ENCODE results near the gene DSCAML1. TPM values are rescaled to one million over a fixed set of nuclear protein-coding genes. Genes with fewer than 3 reads are reported as not detected.

The DSCAML1 gene
- total RNA-seq, 1 donor, result not detected

DNA sequence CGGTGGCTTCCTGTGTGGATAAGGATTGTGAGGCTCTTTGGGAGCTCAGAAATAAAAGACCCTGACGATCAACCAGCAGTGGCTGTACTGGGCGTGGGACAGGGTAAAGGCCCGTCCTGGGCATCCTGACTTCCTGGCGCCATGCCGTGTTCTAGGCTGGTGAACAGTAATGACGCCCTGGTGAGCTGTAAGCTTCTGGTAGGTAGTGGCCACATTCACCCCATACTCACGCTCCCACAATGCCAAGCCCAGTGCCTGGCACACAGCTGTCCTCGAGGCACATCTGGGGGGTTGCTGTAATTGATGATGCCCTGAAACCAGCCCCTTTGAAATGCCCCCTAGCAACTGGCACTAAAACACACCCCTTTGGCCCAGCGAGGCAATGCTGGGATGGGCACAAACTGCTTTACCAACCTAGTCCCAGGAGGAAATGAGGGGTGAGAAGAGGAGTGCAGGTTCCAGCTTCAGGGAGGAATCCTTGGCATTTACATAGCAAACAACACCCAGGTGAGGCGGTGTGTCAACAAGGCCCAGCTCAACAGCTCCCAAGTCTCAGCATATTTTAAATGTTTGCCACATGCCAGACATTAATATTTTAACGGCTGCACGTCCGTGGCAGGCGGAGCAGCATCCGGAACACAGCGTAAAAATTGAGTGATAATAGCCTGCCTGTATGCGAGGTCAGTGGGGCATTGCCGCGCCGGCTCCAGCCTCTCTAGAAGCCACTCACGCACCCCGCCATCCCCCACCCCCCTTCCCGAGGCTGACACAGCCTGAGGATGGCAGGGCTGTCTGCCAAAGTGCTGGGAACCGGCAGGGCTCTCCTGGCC lies 79.3 kb downstream of the DSCAML1 start:
- TF ChIP-seq, protein P1, sequence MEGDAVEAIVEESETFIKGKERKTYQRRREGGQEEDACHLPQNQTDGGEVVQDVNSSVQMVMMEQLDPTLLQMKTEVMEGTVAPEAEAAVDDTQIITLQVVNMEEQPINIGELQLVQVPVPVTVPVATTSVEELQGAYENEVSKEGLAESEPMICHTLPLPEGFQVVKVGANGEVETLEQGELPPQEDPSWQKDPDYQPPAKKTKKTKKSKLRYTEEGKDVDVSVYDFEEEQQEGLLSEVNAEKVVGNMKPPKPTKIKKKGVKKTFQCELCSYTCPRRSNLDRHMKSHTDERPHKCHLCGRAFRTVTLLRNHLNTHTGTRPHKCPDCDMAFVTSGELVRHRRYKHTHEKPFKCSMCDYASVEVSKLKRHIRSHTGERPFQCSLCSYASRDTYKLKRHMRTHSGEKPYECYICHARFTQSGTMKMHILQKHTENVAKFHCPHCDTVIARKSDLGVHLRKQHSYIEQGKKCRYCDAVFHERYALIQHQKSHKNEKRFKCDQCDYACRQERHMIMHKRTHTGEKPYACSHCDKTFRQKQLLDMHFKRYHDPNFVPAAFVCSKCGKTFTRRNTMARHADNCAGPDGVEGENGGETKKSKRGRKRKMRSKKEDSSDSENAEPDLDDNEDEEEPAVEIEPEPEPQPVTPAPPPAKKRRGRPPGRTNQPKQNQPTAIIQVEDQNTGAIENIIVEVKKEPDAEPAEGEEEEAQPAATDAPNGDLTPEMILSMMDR (IDR thresholded peaks at IDR 0.05; ENCODE audit: insufficient read depth, low read depth, low read length), result no peak
- DNase-seq (ENCODE audit: low read depth), result no peak
- no peak overlapping the region for H3K4me3 ChIP-seq (ENCODE audit: low read depth, low read length)

DNA sequence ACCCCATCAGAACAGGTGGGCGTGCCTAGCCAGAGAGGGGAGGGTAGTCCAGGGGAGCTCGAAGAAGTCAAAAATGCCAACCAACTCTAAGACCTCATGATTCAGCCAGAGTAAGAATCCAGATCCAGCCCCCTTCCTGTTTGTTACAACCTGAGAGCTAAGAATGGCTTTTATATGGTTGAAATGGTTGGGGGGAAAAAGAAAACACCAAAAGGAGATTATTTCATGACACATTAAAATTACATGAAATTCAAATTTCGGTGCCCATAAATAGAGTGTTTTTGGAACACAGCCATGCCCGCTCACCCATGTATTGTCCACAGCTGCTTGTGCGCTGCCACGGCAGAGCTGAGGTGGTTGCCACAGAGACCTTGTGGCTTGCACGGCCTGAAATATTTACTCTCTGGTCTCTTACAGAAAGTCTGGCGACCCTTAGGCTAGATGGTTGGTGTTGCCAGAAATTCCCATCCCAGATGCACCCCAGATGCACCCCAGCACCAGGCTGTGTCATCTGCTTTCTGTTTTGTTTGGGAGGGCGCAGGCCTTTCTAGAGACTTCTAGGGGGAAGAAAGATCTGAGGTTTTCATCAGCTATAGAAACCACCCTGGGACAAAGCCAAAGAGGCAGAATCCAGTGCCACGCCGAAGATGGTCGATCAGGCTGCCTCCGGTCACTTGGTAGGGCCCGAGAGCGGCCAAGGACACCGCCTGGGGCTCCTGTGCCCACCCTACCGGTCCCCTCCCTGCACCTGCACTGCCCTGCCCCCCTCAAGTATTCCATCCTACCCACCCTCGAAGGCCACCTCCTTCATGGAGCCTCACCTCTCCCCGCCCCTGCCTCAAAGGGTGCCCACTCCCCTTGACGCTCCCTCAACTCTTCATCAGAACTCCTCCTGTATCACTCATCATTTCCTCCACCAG lies 80.2 kb downstream of the DSCAML1 start:
- H3K4me3 ChIP-seq (ENCODE audit: low read depth, low read length), result no peak overlapping the region
- DNase-seq (ENCODE audit: low read depth), result no peak
- TF ChIP-seq, protein P1 (IDR thresholded peaks at IDR 0.05; ENCODE audit: insufficient read depth, low read depth, low read length), result no peak

DNA sequence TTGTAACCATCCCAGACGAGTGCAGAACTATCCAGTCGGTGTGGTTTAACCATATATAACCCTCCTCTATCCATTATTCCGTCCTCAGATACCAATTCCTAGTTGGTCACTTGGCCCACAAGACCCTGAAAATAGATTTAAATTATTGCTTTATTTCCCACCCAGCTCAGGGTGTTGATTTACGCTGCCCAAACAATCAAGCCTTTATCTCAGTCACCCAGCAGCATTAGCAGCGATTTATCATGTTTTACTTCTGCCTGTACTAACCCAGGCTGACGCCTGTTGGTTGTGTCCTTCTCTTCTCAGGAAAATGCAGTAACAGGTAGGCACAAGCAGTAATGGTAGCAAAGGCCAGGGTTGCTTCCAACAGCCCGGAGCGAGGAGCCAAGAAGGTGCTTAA lies 81.2 kb downstream of the DSCAML1 start:
- TF ChIP-seq, protein P1 (IDR thresholded peaks at IDR 0.05; ENCODE audit: insufficient read depth, low read depth, low read length), result no peak
- DNase-seq (ENCODE audit: low read depth), result no peak
- no peak overlapping the region for H3K4me3 ChIP-seq (ENCODE audit: low read depth, low read length)

DNA sequence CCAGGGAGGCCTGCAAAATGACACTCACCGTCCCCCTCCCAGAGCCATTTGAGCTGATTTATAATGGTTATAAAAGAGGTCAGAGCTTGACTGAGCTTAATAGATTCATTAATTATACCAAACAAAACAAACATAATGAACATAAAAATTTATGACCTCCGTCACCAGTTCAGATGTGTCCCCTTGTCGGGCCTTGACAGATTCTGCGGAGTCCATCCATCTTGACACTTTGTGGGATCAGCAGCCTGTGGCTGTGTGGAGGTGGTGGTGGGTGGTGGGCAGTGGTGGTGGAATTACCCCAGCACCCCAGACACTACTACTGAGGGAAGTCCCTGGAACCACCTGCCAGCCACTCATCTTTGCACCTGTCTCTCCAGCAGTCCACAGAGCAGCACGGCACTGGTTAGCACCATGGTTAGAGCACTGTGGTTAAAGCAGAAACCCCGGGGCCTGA lies 83.5 kb downstream of the DSCAML1 start:
- DNase-seq (ENCODE audit: low read depth), result no peak
- H3K4me3 ChIP-seq (ENCODE audit: low read depth, low read length), result no peak overlapping the region
- TF ChIP-seq, protein P1 (IDR thresholded peaks at IDR 0.05; ENCODE audit: insufficient read depth, low read depth, low read length), result no peak

DNA sequence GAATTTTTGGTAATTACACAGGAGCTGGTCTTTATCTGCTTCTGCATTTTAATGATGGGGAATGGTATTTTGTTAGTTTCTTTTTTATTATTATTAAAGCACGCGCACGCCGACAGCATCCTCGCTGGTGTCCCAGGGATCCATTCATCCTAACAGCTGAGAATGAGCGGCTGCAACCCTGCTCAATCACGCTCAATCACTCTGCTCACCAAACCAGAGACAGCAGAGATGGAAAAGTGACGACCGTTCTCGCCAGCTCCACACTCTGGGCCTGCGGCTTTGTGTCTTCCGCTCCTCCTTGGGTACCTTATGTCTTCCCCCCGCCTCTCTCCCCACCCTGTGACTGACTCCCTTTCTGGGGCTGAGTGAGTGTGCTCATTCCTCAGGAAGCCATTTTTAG lies 84.5 kb downstream of the DSCAML1 start:
- TF ChIP-seq, protein P1 (IDR thresholded peaks at IDR 0.05; ENCODE audit: insufficient read depth, low read depth, low read length), result no peak
- DNase-seq (ENCODE audit: low read depth), result no peak
- H3K4me3 ChIP-seq (ENCODE audit: low read depth, low read length), result no peak overlapping the region

DNA sequence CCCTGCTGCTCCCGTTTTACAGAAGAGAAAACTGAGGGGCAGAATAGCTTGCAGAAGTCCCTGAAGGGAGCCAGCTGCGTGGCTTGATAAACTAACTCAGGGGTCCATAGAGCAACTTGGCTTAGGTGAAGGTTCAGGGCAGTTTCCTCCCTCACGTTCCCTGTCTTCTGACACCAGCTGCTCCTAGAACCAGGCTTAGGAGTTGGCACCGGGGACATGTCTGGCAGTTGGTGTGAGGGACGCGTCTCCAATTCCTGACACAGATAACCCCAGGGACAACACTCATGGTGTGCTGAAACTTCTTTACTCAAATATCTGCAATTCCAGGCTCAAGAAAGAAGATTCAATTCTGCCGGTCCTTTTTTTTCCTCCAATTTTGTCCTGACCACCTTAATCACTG lies 85.7 kb downstream of the DSCAML1 start:
- no peak overlapping the region for H3K4me3 ChIP-seq (ENCODE audit: low read depth, low read length)
- DNase-seq (ENCODE audit: low read depth), result no peak
- TF ChIP-seq, protein P1 (IDR thresholded peaks at IDR 0.05; ENCODE audit: insufficient read depth, low read depth, low read length), result no peak
